ENCODE data around the gene EVC.
A peak's percentile ranks its signal among the peaks of the same experiment; 100 is the strongest.

The EVC gene

DNA sequence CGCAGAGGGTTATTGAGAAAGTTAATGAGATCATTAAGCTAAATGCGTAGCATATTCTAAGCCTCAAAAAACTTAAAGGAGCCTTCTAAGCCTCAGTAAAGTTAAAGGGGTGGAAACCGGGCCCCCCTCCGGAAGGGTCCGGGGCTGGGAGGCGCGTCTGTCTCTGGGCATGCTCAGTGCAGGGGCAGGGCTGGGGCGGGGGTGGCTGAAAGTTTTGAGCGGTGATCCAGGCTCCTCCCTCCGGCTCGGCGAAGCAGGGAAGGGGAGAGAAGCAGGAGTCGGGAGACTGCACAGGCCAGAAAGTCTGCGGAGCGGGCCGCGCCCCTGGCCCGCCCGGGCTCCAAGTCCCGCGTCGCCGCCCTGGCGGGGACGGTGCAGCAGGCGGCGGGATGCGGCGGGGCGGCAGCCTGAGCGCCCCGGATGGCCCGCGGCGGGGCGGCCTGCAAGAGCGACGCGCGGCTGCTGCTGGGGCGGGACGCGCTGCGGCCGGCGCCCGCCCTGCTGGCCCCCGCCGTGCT is at the start of gene EVC:
TSS of gene EVC (plus strand) at position 241 of the 518 bp plus-strand sequence. CDS start at position 421, 180 bp downstream.
- H3K27me3 Mint-ChIP-seq, result peaks cover 48% of the 10 kb centered on the region
- H3K9me3 Mint-ChIP-seq, result peaks cover 19% of the 10 kb centered on the region
- no peak within 1 kb of the TSS for H3K27ac Mint-ChIP-seq
- H3K4me1 Mint-ChIP-seq, result peaks cover 17% of the 10 kb centered on the region
- ATAC-seq (no peak), DNase-seq (peak; percentile 10)
- peak within 1 kb of the TSS; percentile 61 for H3K4me3 Mint-ChIP-seq
- peaks cover 3% of the 10 kb centered on the region for H3K36me3 Mint-ChIP-seq (ENCODE audit: low read depth)

GRCh38 chr4:5661237-5661636 is 49.8 kb upstream of the EVC start:
- no peak for ATAC-seq
- DNase-seq, result no peak
- H3K36me3 Mint-ChIP-seq (ENCODE audit: low read depth), result peaks cover 3% of the 10 kb centered on the region
- no peak overlapping the region for H3K4me3 Mint-ChIP-seq
- peaks cover 15% of the 10 kb centered on the region for H3K9me3 Mint-ChIP-seq
- H3K27ac Mint-ChIP-seq, result no peak overlapping the region
- H3K4me1 Mint-ChIP-seq, result no peaks in the 10 kb centered on the region
- peaks cover 3% of the 10 kb centered on the region for H3K27me3 Mint-ChIP-seq

DNA sequence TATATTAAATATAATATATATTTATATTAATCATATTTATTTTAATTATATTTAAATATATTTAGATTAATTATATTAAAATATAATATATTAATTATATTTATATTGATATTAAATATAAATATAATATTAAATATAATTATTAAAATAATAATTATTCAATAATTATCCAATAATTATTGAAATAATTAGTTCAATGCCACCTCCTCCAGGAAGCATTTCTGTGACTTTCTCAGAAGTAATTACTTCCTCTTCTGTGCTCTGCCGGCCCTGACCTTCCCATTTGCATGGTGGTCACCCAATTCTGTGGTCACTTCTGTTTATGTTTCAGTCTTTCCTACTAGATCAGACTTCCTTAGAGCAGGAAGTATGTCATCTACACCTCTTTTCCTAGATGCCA is 48.4 kb upstream of the EVC start:
- Mint-ChIP-seq H3K36me3 (ENCODE audit: low read depth) (peaks cover 8% of the 10 kb centered on the region), H3K27ac (no peak overlapping the region), H3K4me1 (no peaks in the 10 kb centered on the region), H3K4me3 (no peak overlapping the region), H3K27me3 (peaks cover 3% of the 10 kb centered on the region), H3K9me3 (peaks cover 15% of the 10 kb centered on the region)
- DNase-seq, result no peak
- no peak for ATAC-seq

DNA sequence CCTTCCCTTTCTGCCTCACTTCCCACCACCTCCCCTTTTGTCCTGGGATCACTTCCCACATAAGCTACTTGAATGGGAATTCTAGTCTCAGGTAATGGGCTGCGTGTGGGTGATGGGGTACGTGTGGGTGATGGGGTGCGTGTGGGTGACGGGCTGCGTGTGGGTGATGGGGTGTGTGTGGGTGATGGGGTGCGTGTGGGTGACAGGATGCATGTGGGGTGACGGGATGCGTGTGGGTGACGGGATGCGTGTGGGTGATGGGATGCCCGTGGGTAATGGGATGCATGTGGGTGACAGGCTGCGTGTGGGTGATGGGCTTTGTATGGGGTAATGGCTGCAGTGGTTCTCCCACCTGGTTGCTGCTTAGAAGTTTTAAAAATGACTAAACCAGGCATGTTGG is 46.2 kb upstream of the EVC start:
- H3K9me3 Mint-ChIP-seq, result peaks cover 15% of the 10 kb centered on the region
- H3K4me1 Mint-ChIP-seq, result no peaks in the 10 kb centered on the region
- peaks cover 3% of the 10 kb centered on the region for H3K27me3 Mint-ChIP-seq
- no peak overlapping the region for H3K27ac Mint-ChIP-seq
- DNase-seq (no peak), ATAC-seq (no peak)
- H3K36me3 Mint-ChIP-seq (ENCODE audit: low read depth), result peaks cover 9% of the 10 kb centered on the region
- no peak overlapping the region for H3K4me3 Mint-ChIP-seq

GRCh38 chr4:5666741-5667140 is 44.3 kb upstream of the EVC start:
- no peak overlapping the region for H3K4me3 Mint-ChIP-seq
- peaks cover 9% of the 10 kb centered on the region for H3K9me3 Mint-ChIP-seq
- DNase-seq (no peak), ATAC-seq (no peak)
- H3K4me1 Mint-ChIP-seq, result no peaks in the 10 kb centered on the region
- peaks cover 3% of the 10 kb centered on the region for H3K27me3 Mint-ChIP-seq
- H3K27ac Mint-ChIP-seq, result no peak overlapping the region
- peaks cover 9% of the 10 kb centered on the region for H3K36me3 Mint-ChIP-seq (ENCODE audit: low read depth)

GRCh38 chr4:5676763-5677162 is 34.2 kb upstream of the EVC start:
- Mint-ChIP-seq H3K9me3 (no peaks in the 10 kb centered on the region), H3K36me3 (ENCODE audit: low read depth) (no peaks in the 10 kb centered on the region), H3K4me1 (no peaks in the 10 kb centered on the region), H3K27ac (no peak overlapping the region), H3K4me3 (no peak overlapping the region), H3K27me3 (no peaks in the 10 kb centered on the region)
- ATAC-seq (no peak), DNase-seq (no peak)

DNA sequence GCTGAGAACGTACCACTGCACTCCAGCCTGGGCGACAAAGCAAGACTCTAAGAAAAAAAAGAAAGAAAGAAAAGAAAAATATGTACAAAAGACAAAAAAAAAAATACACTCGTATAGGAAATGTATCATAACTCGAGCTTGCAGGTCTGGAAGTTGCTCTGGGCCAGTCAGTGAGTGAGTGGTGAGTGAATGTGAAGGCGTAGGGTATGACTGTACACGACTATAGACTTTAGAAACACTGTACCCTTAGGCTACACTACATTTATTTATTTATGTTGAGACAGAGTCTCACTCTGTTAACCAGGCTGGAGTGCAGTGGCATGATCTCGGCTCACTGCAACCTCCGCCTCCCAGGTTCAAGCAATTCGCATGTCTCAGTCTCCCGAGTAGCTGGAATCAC is 32.0 kb upstream of the EVC start:
- H3K9me3 Mint-ChIP-seq, result no peaks in the 10 kb centered on the region
- no peak overlapping the region for H3K27ac Mint-ChIP-seq
- no peaks in the 10 kb centered on the region for H3K36me3 Mint-ChIP-seq (ENCODE audit: low read depth)
- no peaks in the 10 kb centered on the region for H3K27me3 Mint-ChIP-seq
- no peak for ATAC-seq
- H3K4me3 Mint-ChIP-seq, result no peak overlapping the region
- DNase-seq, result no peak
- H3K4me1 Mint-ChIP-seq, result no peaks in the 10 kb centered on the region

GRCh38 chr4:5683566-5683965 is 27.4 kb upstream of the EVC start:
- no peaks in the 10 kb centered on the region for H3K36me3 Mint-ChIP-seq (ENCODE audit: low read depth)
- ATAC-seq, result no peak

DNA sequence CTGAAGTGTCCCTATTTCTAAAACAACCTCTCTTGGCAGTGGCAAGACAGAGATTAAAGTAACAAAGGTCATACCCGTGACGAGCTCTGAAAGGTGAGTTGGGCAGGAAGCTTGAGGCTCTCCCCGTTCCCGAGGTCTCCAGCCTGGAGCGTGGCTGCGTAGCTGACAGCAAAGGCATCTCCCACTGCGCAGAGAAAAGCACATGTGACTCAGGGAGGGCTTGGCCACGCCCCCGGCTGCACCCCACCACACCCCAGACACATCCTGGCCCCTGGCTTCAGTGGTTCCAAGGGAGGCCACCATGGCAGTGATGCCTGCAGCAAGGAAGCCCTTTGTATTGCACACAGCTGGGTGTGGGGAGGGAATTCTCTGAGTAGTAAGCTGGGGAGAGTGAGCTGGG is 25.7 kb upstream of the EVC start:
- H3K27ac Mint-ChIP-seq, result no peak overlapping the region
- no peaks in the 10 kb centered on the region for H3K9me3 Mint-ChIP-seq
- no peaks in the 10 kb centered on the region for H3K4me1 Mint-ChIP-seq
- H3K4me3 Mint-ChIP-seq, result no peak overlapping the region
- ATAC-seq (no peak), DNase-seq (no peak)
- no peaks in the 10 kb centered on the region for H3K36me3 Mint-ChIP-seq (ENCODE audit: low read depth)
- no peaks in the 10 kb centered on the region for H3K27me3 Mint-ChIP-seq

More at GRCh38 chr4:5683566-5683965, 27.4 kb upstream of the EVC start:
- no peak overlapping the region for H3K4me3 Mint-ChIP-seq
- no peak for DNase-seq
- H3K27me3 Mint-ChIP-seq, result no peaks in the 10 kb centered on the region
- H3K4me1 Mint-ChIP-seq, result no peaks in the 10 kb centered on the region
- H3K27ac Mint-ChIP-seq, result no peak overlapping the region
- no peaks in the 10 kb centered on the region for H3K9me3 Mint-ChIP-seq

DNA sequence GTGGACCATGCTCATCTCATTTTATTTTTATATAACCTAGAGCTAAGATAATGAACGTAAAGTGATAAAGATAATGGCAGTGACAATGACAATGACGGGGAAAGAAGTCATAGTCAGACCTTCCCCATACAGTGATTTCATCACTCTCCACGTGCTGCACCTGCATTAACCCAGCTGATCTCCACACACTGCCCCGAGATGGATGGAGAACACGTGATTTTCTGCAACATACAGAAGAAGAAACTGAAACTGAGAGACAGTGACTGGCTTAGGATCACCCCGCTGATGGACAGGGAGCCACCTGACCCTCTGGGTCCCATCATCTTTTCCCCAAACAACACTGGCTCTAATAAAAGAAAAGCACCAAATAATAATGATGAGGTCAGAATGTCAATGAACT is 24.7 kb upstream of the EVC start:
- Mint-ChIP-seq H3K27me3 (no peaks in the 10 kb centered on the region), H3K4me3 (no peak overlapping the region), H3K4me1 (no peaks in the 10 kb centered on the region), H3K9me3 (no peaks in the 10 kb centered on the region), H3K36me3 (ENCODE audit: low read depth) (no peaks in the 10 kb centered on the region), H3K27ac (no peak overlapping the region)
- ATAC-seq, result no peak
- DNase-seq, result no peak

GRCh38 chr4:5689065-5689464 is 21.9 kb upstream of the EVC start:
- no peak overlapping the region for H3K4me3 Mint-ChIP-seq
- ATAC-seq (no peak), DNase-seq (no peak)
- H3K27me3 Mint-ChIP-seq, result no peaks in the 10 kb centered on the region
- H3K4me1 Mint-ChIP-seq, result no peaks in the 10 kb centered on the region
- no peak overlapping the region for H3K27ac Mint-ChIP-seq
- no peaks in the 10 kb centered on the region for H3K36me3 Mint-ChIP-seq (ENCODE audit: low read depth)
- H3K9me3 Mint-ChIP-seq, result no peaks in the 10 kb centered on the region

DNA sequence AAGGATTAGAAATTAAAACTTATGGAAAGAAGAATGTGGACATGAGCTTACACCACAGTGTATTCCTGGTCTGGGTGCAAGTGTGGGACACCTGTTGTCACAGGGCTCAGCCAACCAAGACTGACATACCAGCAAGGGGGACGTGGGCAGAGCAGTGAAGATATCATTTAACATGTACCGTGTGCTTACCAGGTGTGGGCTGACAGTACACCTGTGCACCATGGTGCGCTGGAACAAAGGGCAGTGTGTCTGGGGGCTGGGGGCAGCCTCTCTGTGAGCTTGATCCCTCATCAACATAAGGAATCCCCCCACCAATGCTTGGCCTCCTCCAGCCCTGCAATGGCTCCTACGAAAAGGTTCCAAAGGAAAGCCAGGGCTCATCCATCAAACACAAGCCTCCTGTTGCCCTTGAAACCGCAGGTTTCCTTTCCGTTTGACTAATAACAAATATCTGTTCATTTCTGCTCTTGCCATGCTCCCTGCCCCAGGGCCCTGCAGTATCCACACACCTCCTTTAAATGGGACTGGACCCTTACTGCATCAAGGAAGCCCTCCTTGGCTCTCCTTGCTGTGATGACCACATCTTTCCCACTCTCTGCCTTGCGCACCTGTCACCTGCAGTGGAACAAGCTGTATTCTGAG is 19.4 kb upstream of the EVC start:
- Mint-ChIP-seq H3K9me3 (no peaks in the 10 kb centered on the region), H3K36me3 (ENCODE audit: low read depth) (no peaks in the 10 kb centered on the region), H3K27ac (no peak overlapping the region), H3K4me1 (no peaks in the 10 kb centered on the region), H3K4me3 (no peak overlapping the region), H3K27me3 (no peaks in the 10 kb centered on the region)
- no peak for DNase-seq
- no peak for ATAC-seq

GRCh38 chr4:5693871-5694270 is 17.1 kb upstream of the EVC start:
- no peak overlapping the region for H3K27ac Mint-ChIP-seq
- no peak overlapping the region for H3K4me3 Mint-ChIP-seq
- H3K9me3 Mint-ChIP-seq, result no peaks in the 10 kb centered on the region
- H3K27me3 Mint-ChIP-seq, result no peaks in the 10 kb centered on the region
- no peaks in the 10 kb centered on the region for H3K4me1 Mint-ChIP-seq
- H3K36me3 Mint-ChIP-seq (ENCODE audit: low read depth), result no peaks in the 10 kb centered on the region
- ATAC-seq (no peak), DNase-seq (no peak)

- ATAC-seq (no peak), DNase-seq (no peak)
- Mint-ChIP-seq H3K27ac (no peak overlapping the region), H3K4me3 (no peak overlapping the region), H3K4me1 (no peaks in the 10 kb centered on the region), H3K27me3 (no peaks in the 10 kb centered on the region), H3K9me3 (no peaks in the 10 kb centered on the region), H3K36me3 (ENCODE audit: low read depth) (no peaks in the 10 kb centered on the region)
Measured at GRCh38 chr4:5696341-5696740, 14.7 kb upstream of the EVC start.

DNA sequence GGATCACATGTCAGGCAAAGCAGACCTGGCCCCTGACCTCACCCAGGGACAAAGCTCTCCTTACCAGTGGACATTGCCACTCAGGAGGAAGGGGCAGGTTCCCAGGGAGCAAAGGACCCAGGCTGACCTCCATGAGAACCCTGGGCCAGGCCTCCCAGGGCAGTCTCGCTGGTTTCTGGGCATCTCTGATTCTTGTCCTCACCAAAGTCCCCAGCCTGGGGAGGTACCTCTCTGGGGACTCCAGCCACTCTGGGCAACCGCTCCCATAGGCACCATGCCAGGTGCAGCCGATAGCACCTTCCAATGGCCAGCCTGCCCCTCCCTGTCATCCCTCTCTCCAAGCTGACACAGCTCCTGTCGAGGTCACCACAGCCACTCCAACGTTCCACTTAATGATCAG is 10.5 kb upstream of the EVC start:
- Mint-ChIP-seq H3K4me3 (no peak overlapping the region), H3K27me3 (peaks cover 1% of the 10 kb centered on the region), H3K4me1 (no peaks in the 10 kb centered on the region), H3K36me3 (ENCODE audit: low read depth) (no peaks in the 10 kb centered on the region), H3K27ac (no peak overlapping the region), H3K9me3 (peaks cover 16% of the 10 kb centered on the region)
- ATAC-seq (no peak), DNase-seq (no peak)

- no peaks in the 10 kb centered on the region for H3K4me1 Mint-ChIP-seq
- no peak overlapping the region for H3K4me3 Mint-ChIP-seq
- peaks cover 16% of the 10 kb centered on the region for H3K9me3 Mint-ChIP-seq
- DNase-seq (no peak), ATAC-seq (no peak)
- H3K27me3 Mint-ChIP-seq, result peaks cover 7% of the 10 kb centered on the region
- H3K27ac Mint-ChIP-seq, result no peak overlapping the region
- no peaks in the 10 kb centered on the region for H3K36me3 Mint-ChIP-seq (ENCODE audit: low read depth)
Measured at GRCh38 chr4:5701971-5702370, 9.0 kb upstream of the EVC start.
